Measurements from ENCODE around the gene MFAP3. TPM values are rescaled to one million over a fixed set of nuclear protein-coding genes. Genes with fewer than 3 reads are reported as not detected.
A peak's percentile ranks its signal among the peaks of the same experiment; 100 is the strongest.
"Not testable (repeated sequence)": the region's sequence is repeated elsewhere in the genome, so short reads cannot be mapped to it uniquely, and the experiment has no call there.

MFAP3 gene
- total and polyA plus RNA-seq, 2 donors from 2014 or later: 3.1 to 36.4 TPM

- peak in 1 of 5 donors; percentile 39 for DNase-seq
- Histone ChIP-seq H3K4me1 (ENCODE audit: control insufficient read depth in 2 of 3, insufficient read depth in 2 of 3, low read depth in 1 of 3, low read length in 3 of 3) (no peaks in the 10 kb centered on the region), H3K9ac (ENCODE audit: low read length in 3 of 3) (no peak overlapping the region), H3K9me3 (ENCODE audit: control insufficient read depth in 2 of 3, insufficient read depth in 1 of 3, low read length in 3 of 3) (no peaks in the 10 kb centered on the region), H3K36me3 (ENCODE audit: control insufficient read depth in 2 of 3, insufficient read depth in 3 of 3, low read length in 3 of 3) (peaks cover 2 to 22% (median 8%) of the 10 kb centered on the region in 3 donors), H3K27ac (ENCODE audit: low read depth in 2 of 2, low read length in 2 of 2) (no peak overlapping the region), H3K27me3 (ENCODE audit: control insufficient read depth, insufficient read depth, low read length) (no peaks in the 10 kb centered on the region), H3K4me3 (ENCODE audit: low read length in 3 of 3) (no peak overlapping the region)
- FAIRE-seq: no peak
- TF ChIP-seq CTCF (IDR thresholded peaks at IDR 0.05; ENCODE audit: borderline replicate concordance, extremely low read depth, insufficient read depth): no peak
- intact Hi-C loops (cut with DNase I): no loop called here
Observed at GRCh38 chr5:154015071-154015693, 23.6 kb upstream of the MFAP3 start.

- intact Hi-C loops (cut with DNase I); H3K4me1 ChIP-seq (ENCODE audit: control insufficient read depth in 2 of 3, insufficient read depth in 2 of 3, low read depth in 1 of 3, low read length in 3 of 3); DNase-seq; H3K27ac ChIP-seq (ENCODE audit: low read depth in 2 of 2, low read length in 2 of 2); H3K4me3 ChIP-seq (ENCODE audit: low read length in 3 of 3); H3K27me3 ChIP-seq (ENCODE audit: control insufficient read depth, insufficient read depth, low read length); H3K36me3 ChIP-seq (ENCODE audit: control insufficient read depth in 2 of 3, insufficient read depth in 3 of 3, low read length in 3 of 3); FAIRE-seq; H3K9me3 ChIP-seq (ENCODE audit: control insufficient read depth in 2 of 3, insufficient read depth in 1 of 3, low read length in 3 of 3); H3K9ac ChIP-seq (ENCODE audit: low read length in 3 of 3): not testable (repeated sequence)
Observed at GRCh38 chr5:154018919-154019318, 19.8 kb upstream of the MFAP3 start.

GRCh38 chr5:154025951-154026350 lies 12.8 kb upstream of the MFAP3 start:
- FAIRE-seq: no peak
- no peak for TF ChIP-seq CTCF (IDR thresholded peaks at IDR 0.05; ENCODE audit: borderline replicate concordance, extremely low read depth, insufficient read depth)
- Histone ChIP-seq H3K9me3 (ENCODE audit: control insufficient read depth in 2 of 3, insufficient read depth in 1 of 3, low read length in 3 of 3) (no peaks in the 10 kb centered on the region), H3K36me3 (ENCODE audit: control insufficient read depth in 2 of 3, insufficient read depth in 3 of 3, low read length in 3 of 3) (peaks cover 3 to 18% (median 3%) of the 10 kb centered on the region in 3 donors), H3K9ac (ENCODE audit: low read length in 3 of 3) (no peak overlapping the region), H3K4me1 (ENCODE audit: control insufficient read depth in 2 of 3, insufficient read depth in 2 of 3, low read depth in 1 of 3, low read length in 3 of 3) (no peaks in the 10 kb centered on the region), H3K27ac (ENCODE audit: low read depth in 2 of 2, low read length in 2 of 2) (no peak overlapping the region), H3K4me3 (ENCODE audit: low read length in 3 of 3) (no peak overlapping the region), H3K27me3 (ENCODE audit: control insufficient read depth, insufficient read depth, low read length) (no peaks in the 10 kb centered on the region)
- no peak for DNase-seq
- intact Hi-C loops (cut with DNase I): no loop called here

- Histone ChIP-seq H3K36me3 (ENCODE audit: control insufficient read depth in 2 of 3, insufficient read depth in 3 of 3, low read length in 3 of 3) (peaks cover 0 to 9% (median 3%) of the 10 kb centered on the region in 3 donors), H3K27ac (ENCODE audit: low read depth in 2 of 2, low read length in 2 of 2) (no peak overlapping the region), H3K9me3 (ENCODE audit: control insufficient read depth in 2 of 3, insufficient read depth in 1 of 3, low read length in 3 of 3) (no peaks in the 10 kb centered on the region), H3K9ac (ENCODE audit: low read length in 3 of 3) (no peak overlapping the region), H3K27me3 (ENCODE audit: control insufficient read depth, insufficient read depth, low read length) (no peaks in the 10 kb centered on the region), H3K4me3 (ENCODE audit: low read length in 3 of 3) (no peak overlapping the region), H3K4me1 (ENCODE audit: control insufficient read depth in 2 of 3, insufficient read depth in 2 of 3, low read depth in 1 of 3, low read length in 3 of 3) (no peaks in the 10 kb centered on the region)
- intact Hi-C loops (cut with DNase I): no loop called here
- FAIRE-seq (no peak), DNase-seq (no peak)
- no peak for TF ChIP-seq CTCF (IDR thresholded peaks at IDR 0.05; ENCODE audit: borderline replicate concordance, extremely low read depth, insufficient read depth)
Observed at GRCh38 chr5:154031937-154032489, 6.8 kb upstream of the MFAP3 start.
